Kasumi-1 (cell line): ENCODE measurements around the gene PTPRN.

ENCODE experiments used
- DNase-seq, 2 experiments: peaks; one replicate each; lab custom pipeline; 2025; lab: John Stamatoyannopoulos, UW

Gene PTPRN

DNA sequence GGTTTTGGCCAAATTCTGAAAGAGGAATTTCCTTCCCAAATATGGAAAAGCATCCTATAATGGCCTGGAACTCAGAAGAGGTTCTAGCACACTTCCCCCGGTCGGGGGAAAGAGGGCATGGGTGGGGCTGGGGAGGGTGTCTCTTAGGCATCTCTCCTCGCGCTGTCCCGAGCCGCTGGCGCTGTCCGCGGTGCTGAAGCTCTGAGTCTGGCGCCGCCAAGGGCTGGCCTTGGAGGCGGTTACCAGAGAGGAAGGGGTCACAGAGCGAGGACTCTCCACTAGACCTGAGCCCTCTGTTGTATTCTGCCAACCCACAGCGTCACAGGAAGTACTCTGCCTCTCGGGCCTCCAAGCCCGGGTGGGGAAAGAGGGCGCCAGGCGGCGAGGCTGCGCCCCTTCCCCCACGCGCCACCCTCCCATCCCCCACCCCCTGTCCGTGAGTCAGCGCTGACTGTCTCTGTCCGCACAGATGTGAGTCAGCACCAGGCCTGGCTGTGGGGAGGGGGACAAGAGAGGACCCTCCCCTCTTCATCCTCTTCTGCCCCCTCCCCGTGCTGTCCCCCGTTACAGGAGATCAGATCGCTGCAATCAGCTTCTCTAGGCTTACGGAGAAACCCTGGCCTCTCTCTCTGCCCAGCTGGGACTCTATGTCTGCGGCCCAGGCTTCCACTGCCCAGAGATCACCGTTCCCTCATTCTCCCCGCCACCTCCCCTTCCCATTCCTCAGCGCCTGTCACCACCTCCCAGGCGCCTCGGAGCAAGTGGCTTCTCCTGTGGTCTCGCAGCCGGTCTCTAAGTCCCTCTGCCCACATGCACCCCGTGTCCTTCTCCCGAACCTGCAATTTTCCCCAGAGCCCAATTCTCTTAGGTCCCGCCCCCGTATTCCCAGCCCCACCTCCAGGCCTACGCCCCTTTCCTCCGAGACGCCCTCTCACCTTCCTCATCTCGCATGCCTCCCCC lies 779 bp downstream of the PTPRN start:
- DNase-seq = peak; percentile 23 to 30

DNA sequence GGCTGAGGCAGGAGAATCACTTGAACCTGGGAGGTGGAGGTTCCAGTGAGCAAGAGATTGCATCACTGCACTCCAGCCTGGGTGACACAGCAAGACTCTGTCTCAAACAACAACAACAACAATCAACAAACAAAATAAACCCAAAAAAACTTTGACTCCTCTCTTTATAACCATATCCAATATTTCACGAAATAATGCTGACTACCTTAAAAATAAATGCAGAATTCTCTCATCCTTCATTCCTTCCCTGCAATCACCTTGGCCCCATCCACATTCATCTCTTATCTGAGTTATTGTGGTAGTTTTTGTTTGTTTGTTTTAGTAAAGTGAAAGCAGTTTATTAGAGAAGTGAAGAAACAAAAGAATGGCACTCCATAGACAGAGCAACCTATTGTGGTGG lies 3.2 kb downstream of the PTPRN start:
- no peak for DNase-seq

DNA sequence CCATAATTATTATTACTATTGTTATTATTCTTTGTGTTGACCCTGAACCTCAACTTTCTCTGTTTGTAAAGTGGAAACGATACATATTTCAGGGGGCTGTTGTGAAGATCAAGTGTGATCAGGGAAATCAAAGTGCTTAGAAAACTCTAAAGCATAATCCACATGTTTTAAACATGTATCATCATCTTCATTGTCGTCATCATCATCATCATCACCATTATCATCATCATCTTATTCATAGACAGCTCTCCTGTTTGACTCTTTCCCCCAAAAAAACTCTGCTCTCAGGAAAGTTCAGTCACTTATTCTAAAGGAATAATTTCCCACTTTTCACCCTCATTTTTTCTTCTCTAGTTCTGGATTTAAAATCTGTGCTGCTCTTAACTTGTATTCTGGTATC lies 5.0 kb downstream of the PTPRN start:
- DNase-seq = no peak

DNA sequence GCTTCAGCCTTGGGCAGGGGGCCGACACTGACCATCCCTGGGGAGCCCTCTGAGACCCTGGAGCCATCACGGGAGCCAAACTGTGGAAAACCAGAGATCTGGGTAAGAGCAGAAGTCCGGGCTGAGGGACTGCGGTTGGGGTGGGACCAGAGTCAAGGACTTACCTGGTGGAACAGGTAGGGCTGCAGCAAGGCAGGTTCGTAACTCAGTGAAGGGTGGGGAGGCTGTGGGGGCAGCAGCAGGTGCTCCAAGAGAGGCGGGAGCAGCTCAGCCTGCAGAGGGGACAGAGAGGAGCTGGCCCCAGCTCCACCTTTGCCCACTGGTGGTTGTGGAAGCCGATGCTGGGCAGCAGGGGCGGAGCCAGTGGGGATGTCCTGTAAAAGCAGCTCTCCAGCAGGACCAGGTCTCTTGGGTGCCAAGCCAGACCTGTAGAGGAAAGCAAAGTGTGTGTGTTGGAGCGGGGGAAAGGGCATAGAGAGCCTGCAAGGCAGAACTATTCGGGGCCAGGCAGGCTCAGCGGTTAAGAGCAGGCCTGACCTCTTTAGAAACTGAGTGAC lies 6.7 kb downstream of the PTPRN start:
- no peak for DNase-seq

DNA sequence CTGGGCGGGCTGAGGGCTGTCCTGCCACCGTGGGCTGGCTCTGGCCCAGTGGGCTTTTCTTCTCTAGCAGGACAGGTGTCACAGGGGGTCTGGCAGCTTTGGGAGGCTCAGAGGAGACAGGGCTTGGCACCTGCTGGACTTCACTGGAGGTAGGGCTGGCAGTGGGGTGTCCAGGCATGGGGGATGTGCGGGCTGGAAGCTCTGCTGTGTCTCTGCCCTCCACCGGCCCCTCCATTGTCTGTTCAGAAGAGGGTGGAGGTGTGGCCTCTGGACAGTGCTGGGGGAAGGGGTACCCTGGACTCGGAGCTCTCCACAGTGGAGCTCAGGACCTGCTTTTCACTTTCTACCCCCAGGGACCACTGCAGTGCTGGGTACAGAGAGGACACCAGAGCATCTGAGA lies 9.2 kb downstream of the PTPRN start:
- DNase-seq = no peak

DNA sequence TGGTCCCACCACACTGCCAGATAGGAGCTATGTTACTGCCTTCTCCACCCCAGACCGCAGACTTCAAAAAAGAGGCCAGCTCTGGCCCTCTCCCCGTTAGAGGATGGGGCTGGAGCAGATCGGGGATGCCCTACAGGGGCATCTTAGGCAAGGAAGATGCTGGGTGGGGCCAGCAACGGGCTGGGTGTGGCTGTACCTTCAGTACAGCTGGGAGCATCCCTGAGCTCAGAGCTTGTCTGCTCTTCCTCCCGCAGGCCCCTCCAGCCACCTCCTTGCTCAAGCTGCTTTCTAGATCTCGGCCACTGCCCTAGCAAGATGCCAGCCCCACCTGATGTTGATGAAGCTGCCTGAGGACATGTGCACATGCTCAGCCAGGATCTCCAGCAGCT lies 9.8 kb downstream of the PTPRN start:
- no peak for DNase-seq

DNA sequence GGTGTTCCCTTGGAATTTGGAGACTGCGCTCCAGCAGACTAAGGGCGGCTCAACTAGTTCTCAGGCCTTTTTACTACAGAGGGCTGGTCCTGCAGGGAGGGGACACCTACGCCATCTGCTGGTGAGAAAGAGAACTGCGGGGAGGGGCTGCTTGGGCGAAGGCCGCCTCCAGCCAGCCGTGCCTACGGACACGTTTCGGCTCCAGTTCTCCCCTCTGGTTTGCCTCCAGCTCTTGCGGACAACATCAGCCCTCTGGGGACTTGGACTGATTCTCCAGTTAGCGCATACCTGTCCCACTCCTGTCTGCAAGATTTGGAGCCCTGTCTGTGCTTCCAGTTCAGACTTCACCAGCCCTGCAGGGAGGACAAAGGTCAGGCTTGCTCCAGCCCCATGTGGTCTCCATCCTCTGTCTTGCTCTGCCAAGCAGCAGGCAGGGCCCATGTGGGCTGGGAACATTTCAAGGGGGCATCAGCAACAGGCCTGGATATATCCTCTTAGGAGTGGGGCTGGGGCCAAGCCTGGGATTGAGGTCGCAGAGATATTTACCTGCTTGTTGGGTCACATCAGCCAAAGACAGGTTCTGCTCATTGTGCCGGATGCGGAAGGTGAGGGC lies 10.3 kb downstream of the PTPRN start:
- DNase-seq = peak; percentile 23 to 44

DNA sequence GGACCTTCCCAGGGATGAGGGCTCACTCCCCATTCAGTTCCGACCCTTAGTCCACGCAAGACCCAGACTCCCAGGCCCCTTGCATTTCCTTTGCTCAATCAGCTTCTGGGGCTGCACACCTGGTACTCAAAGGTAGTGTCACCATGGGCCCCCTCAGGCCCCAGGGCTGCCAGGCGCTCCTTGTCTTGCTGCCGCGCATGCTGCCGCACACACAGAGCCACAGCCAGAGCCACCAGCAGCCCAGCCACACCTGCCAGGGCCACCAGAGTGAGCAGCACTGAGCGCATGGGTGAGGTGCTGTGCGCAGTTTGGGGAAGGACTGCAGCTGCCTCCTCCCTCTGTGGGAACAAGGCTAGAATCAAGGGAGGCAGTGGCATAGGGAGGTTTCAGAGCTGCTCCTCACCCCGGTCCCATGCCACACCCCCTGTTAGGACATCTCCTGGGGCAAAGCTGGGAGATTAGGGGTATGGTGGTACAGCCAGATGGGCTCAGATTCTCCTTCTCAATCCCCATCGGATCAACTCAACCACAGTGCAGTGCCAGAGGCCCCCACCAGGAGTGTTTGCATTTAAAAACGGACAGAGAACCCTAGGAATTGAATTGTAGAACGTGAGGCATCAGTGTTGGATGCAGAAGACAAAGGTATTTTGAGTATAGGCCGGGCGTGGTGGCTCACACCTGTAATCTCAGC lies 11.3 kb downstream of the PTPRN start:
- no peak for DNase-seq

DNA sequence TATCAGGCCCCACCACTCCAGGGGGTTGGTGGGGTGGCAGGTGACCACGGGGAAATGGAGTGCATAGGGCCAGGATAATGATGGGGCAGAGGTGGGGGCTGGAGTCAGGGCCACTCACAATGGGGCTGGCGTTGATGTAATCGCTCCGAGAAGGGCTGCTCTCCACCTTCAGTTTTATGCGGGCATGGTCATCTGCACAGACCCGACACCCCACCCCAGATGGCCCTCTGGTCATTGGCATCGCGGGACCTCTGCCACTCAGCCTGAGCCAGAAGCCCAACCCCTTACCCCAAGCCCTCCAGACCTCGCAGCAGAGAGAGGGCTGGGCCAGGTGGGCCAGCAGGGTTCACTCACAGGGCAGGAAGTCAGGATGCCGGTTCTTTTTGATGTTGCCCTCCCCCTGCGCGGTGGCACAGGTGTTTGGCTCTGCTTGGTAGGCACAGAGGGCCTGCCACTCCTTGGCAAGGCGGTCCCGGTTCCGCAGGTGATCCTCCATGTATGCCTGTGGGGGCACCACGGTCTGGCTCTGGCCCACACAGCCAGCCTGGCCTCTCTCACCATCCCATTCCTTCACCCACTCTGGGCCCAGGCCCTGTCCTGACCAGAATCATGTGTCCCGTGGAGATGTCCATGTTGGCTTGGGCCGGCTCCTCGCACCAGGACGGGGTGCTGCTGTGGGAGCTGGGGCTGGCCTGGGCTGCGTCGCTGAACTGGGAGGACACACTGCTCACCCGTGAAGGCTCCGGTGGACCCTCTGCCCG lies 12.4 kb downstream of the PTPRN start:
- no peak for DNase-seq

DNA sequence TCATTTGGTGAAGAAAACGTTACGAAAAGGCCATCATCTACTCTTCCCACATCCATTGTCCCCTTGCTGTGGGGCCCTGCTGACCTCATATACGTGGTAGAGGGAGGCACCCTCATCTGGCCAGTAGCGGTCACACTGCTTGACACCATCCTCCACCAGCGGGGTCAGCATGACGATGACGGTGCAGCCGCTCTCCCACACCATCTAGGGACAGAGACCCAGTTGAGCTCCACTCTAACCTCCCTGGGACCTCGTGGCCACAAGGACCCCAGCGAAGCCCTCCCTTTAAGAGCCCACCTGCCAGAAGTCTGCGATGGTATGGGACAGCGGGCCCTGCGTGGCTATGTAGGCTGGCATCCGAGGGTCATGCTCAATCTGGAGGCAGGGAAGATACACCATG lies 13.1 kb downstream of the PTPRN start:
- no peak for DNase-seq

DNA sequence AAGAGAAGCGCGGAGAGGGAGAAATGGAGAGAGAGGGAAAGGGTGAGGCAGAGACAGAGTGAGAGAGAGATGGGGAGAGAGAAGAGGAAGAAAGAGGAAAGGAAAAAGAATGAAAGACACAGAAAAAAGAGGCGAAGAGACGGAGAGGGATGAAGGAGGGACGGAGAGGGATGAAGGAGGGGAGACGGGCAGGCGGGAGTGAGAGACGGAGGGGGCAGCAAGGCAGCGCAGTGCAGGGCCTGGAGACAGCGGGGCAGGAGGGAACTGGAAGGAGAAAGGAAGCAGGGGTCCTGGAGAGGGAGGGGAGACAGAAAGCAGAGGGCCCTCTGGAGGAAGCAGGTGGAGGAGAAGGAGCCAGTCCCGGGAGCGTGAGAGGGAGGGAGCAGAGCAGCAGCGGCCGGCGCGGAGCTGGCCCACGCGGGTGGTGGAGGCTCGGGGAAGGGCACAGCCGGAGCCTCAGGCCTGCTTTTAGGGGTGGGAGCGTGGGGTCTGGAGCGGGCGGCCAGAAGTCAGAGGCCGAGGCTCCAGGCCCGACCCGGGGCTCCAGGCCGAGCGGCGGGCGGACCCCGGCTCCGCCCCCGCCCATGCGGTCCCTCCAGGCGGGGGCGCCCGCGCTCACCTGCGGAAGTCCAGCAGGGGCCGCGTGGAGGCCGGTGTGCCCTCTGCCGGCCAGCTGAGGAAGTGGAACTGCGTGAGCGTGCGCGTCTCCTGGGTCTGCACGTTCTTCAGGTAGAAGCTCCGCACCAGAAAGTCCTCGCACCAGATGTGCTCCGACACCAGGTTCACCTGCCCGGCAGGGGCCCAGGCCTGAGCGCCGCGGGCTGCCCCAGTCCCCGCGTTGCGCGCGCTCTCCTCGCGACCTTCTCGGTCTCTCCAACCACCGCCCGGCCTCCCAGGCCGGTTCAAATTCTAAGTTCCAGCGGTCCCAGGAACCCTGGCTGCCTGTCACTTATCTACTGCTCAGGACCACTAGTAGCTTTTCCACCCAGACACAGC lies 14.5 kb downstream of the PTPRN start:
- peak; percentile 32 to 66 for DNase-seq

DNA sequence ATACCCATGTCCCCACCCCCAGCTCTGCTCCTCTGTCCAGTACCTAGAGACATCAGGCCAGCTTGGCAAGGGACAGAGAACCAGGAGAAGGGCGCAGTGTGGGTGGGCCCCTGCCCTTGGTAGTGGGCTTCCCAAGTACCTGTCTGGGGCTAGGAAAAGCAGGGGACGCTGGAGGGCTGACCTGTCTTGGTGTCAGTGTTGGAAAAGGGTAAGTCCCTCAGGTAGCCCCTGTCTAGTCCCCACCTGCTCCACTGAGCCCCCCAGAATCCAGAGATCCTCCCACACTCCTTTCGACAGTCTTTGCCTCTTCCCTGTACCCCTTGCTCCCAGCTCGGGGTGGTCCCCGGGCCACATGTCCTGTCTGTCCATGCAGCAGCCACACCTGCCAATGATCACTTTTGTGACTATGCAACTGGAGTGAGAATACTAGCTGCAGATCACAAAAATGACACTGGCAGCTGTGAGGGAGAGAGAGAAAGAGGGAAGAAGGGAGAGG lies 15.4 kb downstream of the PTPRN start:
- DNase-seq = no peak

DNA sequence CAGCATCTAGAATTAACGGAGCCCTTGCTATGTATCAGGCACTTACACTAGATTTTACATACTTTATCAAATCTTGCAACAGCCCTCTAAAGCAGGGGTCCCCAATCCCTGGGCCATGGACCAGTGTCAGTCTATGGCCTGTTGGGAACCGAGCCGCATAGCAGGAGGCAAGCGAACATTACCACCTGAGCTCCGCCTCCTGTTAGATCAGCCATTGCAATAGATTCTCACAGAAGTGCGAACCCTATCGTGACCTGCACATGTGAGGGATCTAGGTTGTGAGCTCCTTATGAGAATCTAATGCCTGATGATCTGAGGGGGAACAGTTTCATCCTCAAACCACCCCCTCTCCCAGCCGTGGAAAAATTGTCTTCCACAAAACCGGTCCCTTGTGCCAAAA lies 16.6 kb downstream of the PTPRN start:
- no peak for DNase-seq

DNA sequence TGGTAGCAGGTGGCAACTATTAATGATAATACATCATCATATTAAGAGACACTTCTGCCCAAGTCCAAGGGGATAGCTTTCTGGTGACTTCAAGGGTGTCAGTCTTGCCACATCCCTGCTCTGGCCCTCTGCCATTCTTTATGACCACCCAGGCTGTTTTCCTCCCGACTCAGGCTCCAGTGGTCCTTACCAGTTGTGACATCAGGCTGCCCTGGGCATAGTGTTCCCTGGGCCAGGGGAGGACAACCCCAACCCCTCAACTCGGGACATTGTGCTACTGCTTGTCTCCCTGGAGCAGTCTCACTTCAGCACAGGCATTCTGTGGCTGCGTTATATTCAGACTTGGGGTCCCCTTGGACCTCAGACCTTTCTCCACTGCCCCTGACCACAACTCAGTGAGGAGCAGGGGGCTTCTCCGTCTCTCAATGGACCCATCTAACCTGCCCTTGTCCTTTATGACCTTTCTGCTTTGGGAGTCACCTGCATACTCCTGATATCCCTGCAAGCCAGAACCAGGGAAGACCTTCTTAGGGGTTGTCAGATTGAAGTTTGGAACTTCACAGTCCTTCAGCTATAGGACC lies 17.2 kb downstream of the PTPRN start:
- DNase-seq = no peak

DNA sequence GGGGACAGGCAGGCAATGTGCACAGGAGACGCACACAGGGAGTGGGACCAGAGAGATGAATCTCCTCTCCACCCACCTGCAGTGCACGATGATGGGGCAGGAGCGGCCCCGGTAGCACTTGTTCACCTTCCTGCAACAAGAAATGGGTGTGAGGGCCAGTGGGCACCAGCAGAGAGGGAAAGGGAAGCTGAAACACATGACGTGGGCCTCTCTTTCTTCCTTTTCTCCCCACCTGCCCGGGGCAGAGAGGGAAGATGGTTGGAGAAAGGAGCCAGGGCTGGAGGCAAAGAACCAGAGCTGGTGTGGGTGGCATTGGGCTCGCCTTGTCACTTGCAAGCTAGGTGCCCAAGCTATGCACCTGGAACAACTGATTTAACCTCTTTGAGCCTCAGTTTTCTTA lies 17.8 kb downstream of the PTPRN start:
- DNase-seq = no peak

DNA sequence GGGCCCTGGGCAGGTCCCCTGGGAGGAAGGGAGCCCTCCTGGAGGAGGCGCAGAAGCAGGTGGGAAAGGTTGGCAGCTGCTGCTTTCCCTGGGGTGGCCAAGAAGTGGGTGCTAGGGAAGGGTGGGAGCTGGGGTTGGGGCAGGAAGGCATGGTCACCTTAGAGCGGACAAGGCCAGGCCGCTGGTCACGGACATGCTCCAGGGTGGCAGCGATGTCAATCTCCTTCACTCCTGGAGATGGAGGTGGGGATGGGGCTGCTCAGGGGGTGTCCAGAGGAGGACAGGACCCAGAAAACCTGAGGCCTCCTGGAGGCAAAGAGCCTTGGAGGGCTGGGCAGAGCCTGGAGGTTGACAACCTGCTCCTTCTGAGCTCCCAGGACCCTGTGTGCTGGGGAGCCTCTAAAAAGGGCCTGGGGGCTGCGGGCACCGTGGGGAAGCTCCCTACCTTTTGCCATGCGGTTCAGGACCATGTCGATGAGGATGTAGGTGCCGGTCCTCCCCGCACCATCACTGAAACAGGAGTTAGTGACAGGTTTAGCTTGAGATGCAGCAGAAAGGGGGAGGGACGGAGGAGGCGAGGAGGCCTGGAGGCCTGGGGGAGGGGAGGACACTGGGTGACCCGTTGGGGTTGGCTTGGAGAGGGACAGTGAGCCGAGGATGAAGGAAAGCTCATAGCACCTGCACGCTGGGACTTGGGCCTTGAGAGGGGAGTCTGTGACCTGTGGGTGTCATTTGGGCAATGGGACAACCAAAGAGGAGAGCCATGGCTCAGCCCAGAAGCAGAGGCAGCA lies 18.6 kb downstream of the PTPRN start:
- no peak for DNase-seq

DNA sequence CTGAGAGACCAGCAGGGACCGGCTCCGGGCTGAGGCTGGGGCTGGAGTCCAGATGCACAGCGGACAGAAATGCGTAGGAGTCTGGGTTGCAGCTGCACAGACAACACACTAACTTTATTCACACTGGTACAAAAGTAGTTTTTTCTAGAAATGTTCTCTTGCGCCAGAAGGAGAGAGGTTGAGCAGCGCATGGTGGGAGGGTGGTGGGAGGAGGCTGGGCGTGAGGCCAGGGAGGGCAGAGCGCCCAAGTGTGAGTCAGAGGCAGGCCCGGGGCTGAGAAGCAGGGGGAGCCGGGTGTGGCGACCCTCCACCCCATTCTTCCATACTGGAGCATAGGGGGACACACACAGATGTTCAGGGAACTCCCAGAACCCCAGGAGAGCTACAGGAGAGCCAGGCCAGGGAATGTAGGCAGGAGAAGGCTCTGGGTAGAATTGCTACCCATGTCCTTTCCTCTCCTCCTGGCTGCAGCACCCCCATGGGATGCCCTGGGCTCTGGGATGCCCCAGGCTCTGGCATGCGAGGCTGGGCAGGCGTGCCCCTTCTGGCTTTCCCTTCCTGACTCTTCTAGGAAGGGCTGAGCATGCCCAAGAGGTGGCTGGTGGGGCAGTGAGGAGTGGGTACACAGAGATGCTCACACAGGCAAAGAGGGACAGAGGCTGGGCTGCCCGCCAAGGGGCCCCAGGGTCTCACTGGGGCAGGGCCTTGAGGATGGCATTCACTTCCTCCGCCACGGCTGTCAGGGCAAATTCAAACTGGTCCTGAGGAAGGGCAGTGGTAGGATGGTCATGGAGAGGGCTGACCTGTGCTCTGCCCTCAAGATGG lies 19.5 kb downstream of the PTPRN start:
- no peak for DNase-seq

DNA sequence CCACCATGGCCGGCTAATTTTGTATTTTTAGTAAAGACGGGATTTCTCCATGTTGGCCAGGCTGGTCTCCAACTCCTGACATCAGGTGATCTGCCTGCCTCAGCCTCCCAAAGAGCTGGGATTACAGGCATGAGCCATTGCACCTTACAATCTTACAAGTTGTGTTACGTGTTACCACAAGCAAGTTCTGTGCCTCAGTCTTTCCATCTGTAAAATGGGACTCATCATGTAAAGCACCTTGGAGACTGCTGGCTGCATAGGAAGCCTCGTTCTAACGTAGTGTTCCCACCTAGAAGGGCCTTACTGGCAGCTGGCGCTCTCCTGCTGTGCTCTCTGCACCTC lies 20.0 kb downstream of the PTPRN start:
- DNase-seq = no peak
